ENCODE results near the gene RAB1B.

RAB1B gene

GRCh38 chr11:66227700-66228099 is 40.7 kb upstream of the RAB1B start:
- peaks cover 18% of the 10 kb centered on the region for H3K4me1 ChIP-seq (ENCODE audit: control insufficient read depth, low read depth, low read length)
- no peak overlapping the region for H3K27ac ChIP-seq (ENCODE audit: low read length)
- no peaks in the 10 kb centered on the region for H3K36me3 ChIP-seq (ENCODE audit: control insufficient read depth, low read depth, low read length)
- H3K4me3 ChIP-seq (ENCODE audit: low read length), result no peak overlapping the region
- no peaks in the 10 kb centered on the region for H3K27me3 ChIP-seq (ENCODE audit: control insufficient read depth, insufficient read depth, low read length)
- no peaks in the 10 kb centered on the region for H3K9me3 ChIP-seq (ENCODE audit: control insufficient read depth, low read depth, low read length)
- H3K9ac ChIP-seq (ENCODE audit: low read length), result no peak overlapping the region

DNA sequence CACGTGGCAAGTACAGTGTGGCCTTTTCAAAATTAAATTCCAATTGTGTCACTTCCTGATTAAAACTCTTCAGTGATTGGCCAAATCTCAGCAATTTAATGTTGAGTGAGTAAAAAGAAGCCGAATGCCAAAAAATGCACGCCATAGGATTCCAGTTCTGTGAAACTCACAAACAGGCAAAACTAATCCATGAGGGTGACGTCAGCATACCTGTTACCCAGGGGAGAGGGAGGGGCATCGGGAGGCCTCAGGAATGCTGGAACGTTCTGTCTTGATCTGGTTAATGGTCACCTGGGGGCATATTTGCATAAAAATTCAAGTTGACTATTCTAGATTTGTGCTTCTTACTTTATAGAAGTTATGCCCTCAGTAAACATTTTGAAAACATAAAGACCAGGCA is 39.9 kb upstream of the RAB1B start:
- Histone ChIP-seq H3K27ac (ENCODE audit: low read length) (no peak overlapping the region), H3K4me3 (ENCODE audit: low read length) (no peak overlapping the region), H3K9ac (ENCODE audit: low read length) (no peak overlapping the region), H3K27me3 (ENCODE audit: control insufficient read depth, insufficient read depth, low read length) (no peaks in the 10 kb centered on the region), H3K36me3 (ENCODE audit: control insufficient read depth, low read depth, low read length) (no peaks in the 10 kb centered on the region), H3K4me1 (ENCODE audit: control insufficient read depth, low read depth, low read length) (peaks cover 18% of the 10 kb centered on the region), H3K9me3 (ENCODE audit: control insufficient read depth, low read depth, low read length) (no peaks in the 10 kb centered on the region)

- no peaks in the 10 kb centered on the region for H3K9me3 ChIP-seq (ENCODE audit: control insufficient read depth, low read depth, low read length)
- no peaks in the 10 kb centered on the region for H3K27me3 ChIP-seq (ENCODE audit: control insufficient read depth, insufficient read depth, low read length)
- H3K27ac ChIP-seq (ENCODE audit: low read length), result no peak overlapping the region
- no peak overlapping the region for H3K4me3 ChIP-seq (ENCODE audit: low read length)
- no peak overlapping the region for H3K9ac ChIP-seq (ENCODE audit: low read length)
- H3K4me1 ChIP-seq (ENCODE audit: control insufficient read depth, low read depth, low read length), result peaks cover 18% of the 10 kb centered on the region
- no peaks in the 10 kb centered on the region for H3K36me3 ChIP-seq (ENCODE audit: control insufficient read depth, low read depth, low read length)
Observed at GRCh38 chr11:66230156-66230555, 38.3 kb upstream of the RAB1B start.

DNA sequence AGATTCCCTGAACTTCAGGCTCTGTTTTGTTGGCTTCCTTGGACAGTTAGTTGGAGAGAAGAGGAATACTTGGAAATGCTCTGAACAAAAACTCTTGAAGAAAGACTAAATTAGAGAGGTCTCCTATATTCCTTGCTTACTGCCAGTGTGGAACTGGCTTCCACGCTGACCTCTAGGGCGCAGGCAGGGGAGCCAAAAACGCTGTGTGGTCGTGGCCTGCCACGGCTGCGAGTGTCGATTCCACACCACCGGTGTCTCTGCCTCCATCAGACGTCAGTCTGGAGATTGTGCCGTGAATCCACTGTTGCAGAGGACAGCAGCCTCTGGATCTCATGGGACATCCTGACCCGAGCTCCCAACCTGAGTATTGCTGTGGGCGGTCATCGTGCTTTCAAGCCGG is 37.5 kb upstream of the RAB1B start:
- H3K4me3 ChIP-seq (ENCODE audit: low read length), result no peak overlapping the region
- no peak overlapping the region for H3K27ac ChIP-seq (ENCODE audit: low read length)
- no peaks in the 10 kb centered on the region for H3K27me3 ChIP-seq (ENCODE audit: control insufficient read depth, insufficient read depth, low read length)
- H3K4me1 ChIP-seq (ENCODE audit: control insufficient read depth, low read depth, low read length), result peaks cover 18% of the 10 kb centered on the region
- no peaks in the 10 kb centered on the region for H3K9me3 ChIP-seq (ENCODE audit: control insufficient read depth, low read depth, low read length)
- H3K9ac ChIP-seq (ENCODE audit: low read length), result no peak overlapping the region
- no peaks in the 10 kb centered on the region for H3K36me3 ChIP-seq (ENCODE audit: control insufficient read depth, low read depth, low read length)

- H3K4me3 ChIP-seq (ENCODE audit: low read length), result no peak overlapping the region
- H3K36me3 ChIP-seq (ENCODE audit: control insufficient read depth, low read depth, low read length), result no peaks in the 10 kb centered on the region
- peaks cover 18% of the 10 kb centered on the region for H3K4me1 ChIP-seq (ENCODE audit: control insufficient read depth, low read depth, low read length)
- H3K27me3 ChIP-seq (ENCODE audit: control insufficient read depth, insufficient read depth, low read length), result no peaks in the 10 kb centered on the region
- H3K9ac ChIP-seq (ENCODE audit: low read length), result no peak overlapping the region
- H3K9me3 ChIP-seq (ENCODE audit: control insufficient read depth, low read depth, low read length), result no peaks in the 10 kb centered on the region
- no peak overlapping the region for H3K27ac ChIP-seq (ENCODE audit: low read length)
Observed at GRCh38 chr11:66231561-66231960, 36.9 kb upstream of the RAB1B start.

DNA sequence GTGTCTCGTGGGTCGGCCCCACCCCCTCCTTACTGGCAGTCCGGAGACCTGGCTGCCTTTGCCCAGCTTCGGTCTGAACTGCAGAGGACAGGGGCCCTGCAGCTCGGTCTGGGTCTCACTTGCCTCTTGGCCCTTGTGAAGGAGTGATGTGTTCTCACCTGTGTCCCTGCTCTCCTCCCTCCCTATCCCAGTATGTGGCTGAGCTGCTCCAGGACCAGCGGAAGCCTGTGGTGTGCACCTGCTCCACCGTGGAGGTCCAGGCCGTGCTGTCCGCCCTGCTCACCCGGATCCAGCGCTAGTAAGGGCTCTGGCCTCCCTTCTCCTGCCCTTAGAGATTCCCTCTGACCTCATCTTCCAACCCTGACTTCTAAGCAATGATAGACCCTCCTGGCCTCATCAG is 35.7 kb upstream of the RAB1B start:
- no peak overlapping the region for H3K27ac ChIP-seq (ENCODE audit: low read length)
- H3K27me3 ChIP-seq (ENCODE audit: control insufficient read depth, insufficient read depth, low read length), result no peaks in the 10 kb centered on the region
- no peaks in the 10 kb centered on the region for H3K9me3 ChIP-seq (ENCODE audit: control insufficient read depth, low read depth, low read length)
- no peak overlapping the region for H3K9ac ChIP-seq (ENCODE audit: low read length)
- no peak overlapping the region for H3K4me3 ChIP-seq (ENCODE audit: low read length)
- H3K36me3 ChIP-seq (ENCODE audit: control insufficient read depth, low read depth, low read length), result no peaks in the 10 kb centered on the region
- H3K4me1 ChIP-seq (ENCODE audit: control insufficient read depth, low read depth, low read length), result peaks cover 18% of the 10 kb centered on the region

- H3K4me1 ChIP-seq (ENCODE audit: control insufficient read depth, low read depth, low read length), result peaks cover 16% of the 10 kb centered on the region
Observed at GRCh38 chr11:66233301-66233700, 35.1 kb upstream of the RAB1B start.

GRCh38 chr11:66235141-66235540 is 33.3 kb upstream of the RAB1B start:
- H3K27ac ChIP-seq (ENCODE audit: low read length), result no peak overlapping the region
- no peak overlapping the region for H3K4me3 ChIP-seq (ENCODE audit: low read length)
- peaks cover 11% of the 10 kb centered on the region for H3K4me1 ChIP-seq (ENCODE audit: control insufficient read depth, low read depth, low read length)
- no peaks in the 10 kb centered on the region for H3K27me3 ChIP-seq (ENCODE audit: control insufficient read depth, insufficient read depth, low read length)
- no peaks in the 10 kb centered on the region for H3K9me3 ChIP-seq (ENCODE audit: control insufficient read depth, low read depth, low read length)
- H3K9ac ChIP-seq (ENCODE audit: low read length), result no peak overlapping the region
- H3K36me3 ChIP-seq (ENCODE audit: control insufficient read depth, low read depth, low read length), result peaks cover 2% of the 10 kb centered on the region

More at GRCh38 chr11:66233301-66233700, 35.1 kb upstream of the RAB1B start:
- Histone ChIP-seq H3K9me3 (ENCODE audit: control insufficient read depth, low read depth, low read length) (no peaks in the 10 kb centered on the region), H3K27me3 (ENCODE audit: control insufficient read depth, insufficient read depth, low read length) (no peaks in the 10 kb centered on the region), H3K27ac (ENCODE audit: low read length) (no peak overlapping the region), H3K36me3 (ENCODE audit: control insufficient read depth, low read depth, low read length) (no peaks in the 10 kb centered on the region), H3K4me3 (ENCODE audit: low read length) (no peak overlapping the region), H3K9ac (ENCODE audit: low read length) (no peak overlapping the region)

DNA sequence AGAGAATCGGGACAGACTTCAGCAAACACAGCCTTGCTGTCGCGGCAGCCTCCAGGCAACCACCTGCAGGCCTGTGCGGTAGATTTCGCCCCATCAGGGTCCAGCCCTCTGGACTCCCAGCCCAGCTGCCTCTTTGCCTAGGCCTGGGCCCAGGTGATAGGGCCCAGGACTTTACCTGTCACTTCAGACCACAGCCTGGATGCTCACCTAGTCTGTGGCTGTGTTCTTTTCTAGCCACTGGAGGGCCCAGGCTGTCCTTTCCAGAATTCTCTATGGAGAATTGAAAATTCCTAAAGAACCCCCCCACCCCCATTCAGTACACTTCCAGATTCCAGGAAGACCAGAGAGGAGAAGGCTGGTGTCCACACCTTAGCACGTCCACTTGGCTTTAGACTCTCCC is 30.6 kb upstream of the RAB1B start:
- Histone ChIP-seq H3K27me3 (ENCODE audit: control insufficient read depth, insufficient read depth, low read length) (no peaks in the 10 kb centered on the region), H3K27ac (ENCODE audit: low read length) (no peak overlapping the region), H3K4me1 (ENCODE audit: control insufficient read depth, low read depth, low read length) (no peaks in the 10 kb centered on the region), H3K9me3 (ENCODE audit: control insufficient read depth, low read depth, low read length) (no peaks in the 10 kb centered on the region), H3K9ac (ENCODE audit: low read length) (no peak overlapping the region), H3K36me3 (ENCODE audit: control insufficient read depth, low read depth, low read length) (peaks cover 2% of the 10 kb centered on the region), H3K4me3 (ENCODE audit: low read length) (no peak overlapping the region)

DNA sequence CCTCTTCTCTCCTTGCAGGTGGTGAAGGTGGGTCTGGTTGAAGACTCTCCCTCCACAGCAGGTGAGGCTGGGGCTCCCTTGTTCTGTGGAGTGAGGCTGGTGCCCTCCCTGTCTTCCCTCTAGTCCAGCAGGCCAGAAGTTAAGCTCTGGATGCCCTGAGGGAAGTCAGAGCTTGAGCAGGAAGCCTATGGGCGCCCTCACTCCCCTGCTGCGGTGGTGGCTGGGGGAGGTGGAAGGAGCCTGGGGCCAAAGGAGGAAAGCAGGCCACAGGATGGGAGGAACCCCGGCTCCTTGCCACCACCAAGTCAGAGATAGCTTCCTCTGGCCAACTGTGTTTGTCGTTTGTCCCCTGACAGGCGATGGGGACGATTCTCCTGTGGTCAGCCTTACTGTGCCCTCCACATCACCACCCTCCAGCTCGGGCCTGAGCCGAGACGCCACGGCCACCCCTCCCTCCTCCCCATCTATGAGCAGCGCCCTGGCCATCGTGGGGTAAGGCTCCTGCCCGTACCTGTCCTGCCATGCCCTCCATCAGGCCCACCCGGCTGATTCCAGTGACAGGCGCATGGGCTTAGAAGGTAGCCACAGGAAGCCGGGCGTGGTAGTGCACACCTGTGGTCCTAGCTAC is 29.5 kb upstream of the RAB1B start:
- H3K27ac ChIP-seq (ENCODE audit: low read length), result no peak overlapping the region
- no peaks in the 10 kb centered on the region for H3K9me3 ChIP-seq (ENCODE audit: control insufficient read depth, low read depth, low read length)
- peaks cover 2% of the 10 kb centered on the region for H3K36me3 ChIP-seq (ENCODE audit: control insufficient read depth, low read depth, low read length)
- no peaks in the 10 kb centered on the region for H3K27me3 ChIP-seq (ENCODE audit: control insufficient read depth, insufficient read depth, low read length)
- H3K4me3 ChIP-seq (ENCODE audit: low read length), result no peak overlapping the region
- no peaks in the 10 kb centered on the region for H3K4me1 ChIP-seq (ENCODE audit: control insufficient read depth, low read depth, low read length)
- H3K9ac ChIP-seq (ENCODE audit: low read length), result no peak overlapping the region

DNA sequence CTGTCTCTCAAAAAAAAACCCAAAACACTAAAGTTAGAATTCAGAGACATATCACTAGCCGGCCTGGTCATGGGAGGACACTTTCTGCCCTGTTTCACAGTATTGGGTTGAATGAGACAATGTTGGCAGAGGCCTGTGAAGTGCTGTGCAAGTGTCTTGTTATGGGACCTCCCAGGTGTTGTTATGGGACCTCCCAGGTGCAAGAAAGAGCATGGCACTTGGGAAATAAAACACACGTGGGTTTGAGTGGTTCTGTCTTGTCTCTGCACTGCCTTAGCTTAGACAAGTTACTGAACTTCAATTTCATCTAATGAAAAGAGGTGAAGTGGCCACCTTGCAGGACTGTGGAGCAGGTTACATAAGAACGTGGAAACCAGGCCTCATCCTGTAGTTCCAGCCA is 28.9 kb upstream of the RAB1B start:
- H3K36me3 ChIP-seq (ENCODE audit: control insufficient read depth, low read depth, low read length), result peaks cover 2% of the 10 kb centered on the region
- H3K9ac ChIP-seq (ENCODE audit: low read length), result no peak overlapping the region
- H3K4me1 ChIP-seq (ENCODE audit: control insufficient read depth, low read depth, low read length), result no peaks in the 10 kb centered on the region
- H3K27ac ChIP-seq (ENCODE audit: low read length), result no peak overlapping the region
- H3K4me3 ChIP-seq (ENCODE audit: low read length), result no peak overlapping the region
- H3K9me3 ChIP-seq (ENCODE audit: control insufficient read depth, low read depth, low read length), result no peaks in the 10 kb centered on the region
- H3K27me3 ChIP-seq (ENCODE audit: control insufficient read depth, insufficient read depth, low read length), result no peaks in the 10 kb centered on the region

GRCh38 chr11:66239998-66240780 is 28.2 kb upstream of the RAB1B start:
- H3K36me3 ChIP-seq (ENCODE audit: control insufficient read depth, low read depth, low read length), result peaks cover 2% of the 10 kb centered on the region
- no peak overlapping the region for H3K27ac ChIP-seq (ENCODE audit: low read length)

More at GRCh38 chr11:66239998-66240780, 28.2 kb upstream of the RAB1B start:
- no peak overlapping the region for H3K4me3 ChIP-seq (ENCODE audit: low read length)
- H3K27me3 ChIP-seq (ENCODE audit: control insufficient read depth, insufficient read depth, low read length), result no peaks in the 10 kb centered on the region
- no peak overlapping the region for H3K9ac ChIP-seq (ENCODE audit: low read length)
- no peaks in the 10 kb centered on the region for H3K9me3 ChIP-seq (ENCODE audit: control insufficient read depth, low read depth, low read length)
- no peaks in the 10 kb centered on the region for H3K4me1 ChIP-seq (ENCODE audit: control insufficient read depth, low read depth, low read length)
